ENCODE results near the gene SLC6A16.
A peak's percentile ranks its signal among the peaks of the same experiment; 100 is the strongest.
"Not testable (repeated sequence)": the region's sequence is repeated elsewhere in the genome, so short reads cannot be mapped to it uniquely, and the experiment has no call there.

SLC6A16 gene

GRCh38 chr19:49328741-49329140 lies 3.8 kb upstream of the SLC6A16 start:
- no peak for DNase-seq

DNA sequence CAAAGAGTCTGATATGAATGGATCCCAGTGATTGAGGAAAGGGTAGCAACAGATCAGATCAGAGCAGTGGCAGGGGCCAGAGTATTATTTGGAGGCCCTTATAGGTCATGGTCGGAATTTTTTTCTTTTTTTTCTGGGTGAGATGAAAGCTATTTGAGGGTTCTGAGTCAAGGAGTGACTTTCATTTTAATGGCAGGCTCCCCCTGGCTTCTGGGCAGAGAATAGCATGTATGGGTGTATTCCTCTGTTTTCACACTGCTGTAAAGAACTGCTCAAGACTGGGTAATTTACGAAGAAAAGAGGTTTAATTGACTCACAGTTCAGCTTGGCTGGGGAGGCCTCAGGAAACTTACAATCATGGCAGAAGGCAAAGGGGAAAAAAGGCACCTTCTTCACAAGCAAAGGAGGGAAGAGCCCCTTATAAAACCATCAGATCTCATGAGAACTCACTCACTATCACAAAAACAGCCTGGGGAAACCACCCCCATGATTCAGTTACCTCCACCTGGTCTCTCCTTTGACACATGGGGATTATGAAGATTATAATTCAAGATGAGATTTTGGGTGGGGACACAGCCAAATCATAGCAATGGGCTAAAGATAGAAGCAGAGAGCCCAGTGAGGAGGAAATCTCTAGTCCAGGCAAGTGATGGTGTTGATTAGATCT lies 3.0 kb upstream of the SLC6A16 start:
- peak; percentile 60 for DNase-seq

DNA sequence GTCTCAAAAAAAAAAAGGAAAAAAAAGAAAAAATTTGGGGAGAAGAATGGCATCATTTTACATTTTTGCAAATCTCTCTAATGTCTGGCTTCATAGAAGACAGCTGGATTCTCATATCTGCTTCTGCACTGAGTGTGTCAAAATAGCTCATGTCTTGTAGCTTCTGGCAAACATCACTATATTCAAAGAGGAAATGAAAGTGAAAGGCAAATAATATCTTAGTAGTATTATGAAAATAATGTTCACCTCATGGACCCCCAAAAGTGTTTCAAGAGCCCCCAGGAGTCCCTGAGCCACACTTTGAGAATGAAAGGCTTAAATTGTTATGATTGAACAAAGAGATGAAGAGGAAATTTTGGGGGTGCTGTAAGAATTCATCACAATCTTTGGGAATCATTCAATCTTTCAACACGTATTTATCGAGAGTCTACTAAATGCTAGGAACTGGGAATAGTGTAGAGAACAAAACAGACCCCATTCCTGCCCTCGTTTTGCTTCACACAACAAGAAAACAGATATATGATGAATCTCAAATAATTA lies 1.2 kb upstream of the SLC6A16 start:
- DNase-seq, result no peak

GRCh38 chr19:49325756-49326155 lies 765 bp upstream of the SLC6A16 start:
- DNase-seq, result not testable (repeated sequence)

DNA sequence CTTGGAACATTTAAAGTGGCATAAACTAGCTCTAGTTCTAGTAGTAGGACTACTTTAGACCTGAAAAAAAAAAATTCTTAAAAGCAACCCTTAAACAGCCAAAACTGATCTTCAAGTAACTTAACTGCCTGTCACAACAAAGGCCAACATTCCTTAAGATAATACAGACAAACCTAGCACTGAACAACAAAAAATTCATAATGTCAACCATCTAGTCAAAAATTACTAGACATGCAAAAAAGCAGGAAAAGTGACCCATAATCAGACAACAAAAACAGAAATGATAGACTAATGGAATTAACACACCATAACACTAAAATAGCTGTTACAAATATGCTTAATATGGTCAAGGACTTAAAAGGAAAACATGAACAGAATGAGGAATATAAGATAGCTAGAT lies 6.7 kb downstream of the SLC6A16 start:
- DNase-seq, result no peak

- DNase-seq, result no peak
These were observed 8.7 kb downstream of the SLC6A16 start for GRCh38 chr19:49316284-49316683.

DNA sequence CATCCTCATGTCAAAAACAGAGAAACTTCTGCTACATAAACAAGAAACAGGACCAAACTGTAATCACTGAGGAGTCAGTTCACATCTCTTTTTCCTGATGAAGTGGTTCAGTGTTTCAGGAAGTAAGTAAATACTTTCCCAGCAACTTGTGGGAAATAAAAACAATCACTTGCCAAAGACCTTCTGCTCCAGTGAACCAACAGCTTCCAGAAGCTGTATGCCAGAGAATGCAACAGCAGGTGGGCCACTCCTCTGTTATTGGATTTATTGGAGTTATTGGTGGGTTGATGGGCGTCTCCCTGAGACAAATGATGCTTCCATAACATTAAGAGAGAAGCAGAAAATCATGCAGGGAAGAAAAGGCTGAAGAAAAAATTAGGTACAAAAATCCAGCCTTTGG lies 9.9 kb downstream of the SLC6A16 start:
- DNase-seq, result no peak

GRCh38 chr19:49309087-49309486 lies 15.9 kb downstream of the SLC6A16 start:
- no peak for DNase-seq

DNA sequence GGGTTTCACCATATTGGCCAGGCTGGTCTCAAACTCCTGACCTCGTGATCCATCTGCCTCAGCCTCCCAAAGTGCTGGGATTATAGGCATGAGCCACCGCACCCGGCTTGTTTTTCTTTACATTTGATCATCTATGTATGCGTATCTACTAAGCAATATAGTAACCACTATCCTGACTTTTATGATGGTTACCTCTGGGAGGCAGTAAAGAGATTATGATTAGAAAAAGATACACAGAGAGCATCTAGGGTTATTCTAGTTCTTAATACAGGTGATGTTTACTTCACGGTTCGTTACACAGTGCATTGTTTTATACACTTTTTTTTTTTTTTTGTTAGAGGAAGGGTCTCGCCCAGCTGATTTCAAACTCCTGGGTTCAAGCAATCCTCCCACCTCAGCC lies 18.3 kb downstream of the SLC6A16 start:
- DNase-seq, result not testable (repeated sequence)

DNA sequence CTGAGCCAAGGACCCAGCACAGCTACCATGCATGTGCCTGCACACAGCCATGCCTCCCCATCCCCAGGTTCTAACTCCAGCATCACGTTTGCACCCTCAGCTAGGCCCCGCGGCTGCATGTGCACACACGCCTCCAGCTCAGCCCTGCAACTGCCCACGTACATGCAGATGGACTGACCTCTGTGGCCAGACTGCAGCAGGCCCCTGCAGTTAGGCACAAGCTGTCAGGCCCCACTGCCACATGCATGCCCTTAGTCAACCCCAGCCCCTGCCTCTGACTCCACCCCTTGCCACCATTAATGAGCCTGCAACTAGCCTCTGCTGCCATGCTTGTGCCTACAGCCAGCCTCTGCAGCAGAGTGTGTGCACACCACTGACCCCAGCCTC lies 23.1 kb downstream of the SLC6A16 start:
- DNase-seq, result no peak

DNA sequence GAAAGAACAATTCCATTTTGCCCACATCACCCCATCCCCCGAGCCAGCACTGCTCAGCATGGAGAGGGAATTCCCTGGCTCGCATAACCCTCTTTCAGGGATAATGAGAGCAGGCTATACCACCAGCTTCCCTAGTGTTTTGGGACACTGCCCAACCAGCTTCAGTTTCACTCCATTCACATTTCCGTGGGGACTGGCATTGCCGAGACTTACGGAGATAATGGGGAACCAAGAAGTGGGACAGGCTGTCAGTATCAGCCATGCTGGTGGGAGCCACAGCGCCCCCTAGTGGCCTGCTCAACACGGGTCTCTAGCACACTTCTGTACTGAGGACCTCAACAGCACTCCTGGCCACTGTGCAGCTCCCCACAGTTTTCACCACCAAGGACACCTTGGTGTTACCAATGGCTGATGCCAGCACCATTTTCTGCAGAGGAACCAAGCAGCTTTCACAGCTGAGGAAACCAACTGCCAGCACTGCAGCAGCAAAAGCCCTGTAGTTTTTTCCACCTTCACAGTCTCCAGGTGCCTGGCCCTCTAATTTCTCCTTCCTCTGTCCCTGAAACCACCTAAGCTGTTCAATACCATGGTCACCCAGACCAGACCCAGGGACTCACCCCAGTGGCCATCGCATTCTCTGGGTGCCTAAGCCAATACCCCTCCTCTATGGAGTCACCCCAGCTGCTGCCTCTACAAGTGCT lies 23.7 kb downstream of the SLC6A16 start:
- peak; percentile 77 for DNase-seq

- not testable (repeated sequence) for DNase-seq
These were observed 26.3 kb downstream of the SLC6A16 start for GRCh38 chr19:49298653-49299052.

- DNase-seq, result no peak
These were observed 27.6 kb downstream of the SLC6A16 start for GRCh38 chr19:49297403-49297802.

DNA sequence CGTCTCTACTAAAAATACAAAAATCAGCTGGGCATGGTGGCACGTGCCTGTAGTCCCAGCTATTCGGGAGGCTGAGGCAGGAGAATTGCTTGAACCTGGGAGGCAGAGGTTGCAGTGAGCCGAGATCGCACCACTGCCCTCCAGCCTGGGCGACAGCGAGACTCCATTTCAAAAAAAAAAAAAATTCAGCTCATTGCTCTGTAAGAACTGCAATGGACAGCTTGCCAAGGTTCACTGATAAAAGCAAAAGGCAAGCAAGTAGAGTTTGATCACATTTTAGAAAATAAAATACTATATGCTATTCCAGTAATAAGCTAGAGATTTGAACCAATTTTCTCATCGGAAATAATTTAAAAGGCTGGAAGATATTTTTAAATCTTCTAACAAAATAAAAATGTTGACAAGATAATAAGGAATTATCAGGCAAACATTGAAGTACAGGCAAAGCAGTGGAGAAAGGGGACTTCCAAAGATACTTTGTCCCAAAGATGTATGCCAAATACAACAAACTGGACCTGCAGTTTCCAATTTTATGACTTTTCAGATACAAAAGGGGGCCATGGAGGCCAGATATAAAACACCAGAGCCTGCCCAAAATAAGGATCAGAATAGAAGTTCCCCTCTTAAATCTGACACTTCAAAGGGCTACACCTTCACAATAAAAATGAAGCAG lies 29.6 kb downstream of the SLC6A16 start:
- DNase-seq, result no peak

- DNase-seq, result no peak
These were observed 30.6 kb downstream of the SLC6A16 start for GRCh38 chr19:49294401-49294800.

DNA sequence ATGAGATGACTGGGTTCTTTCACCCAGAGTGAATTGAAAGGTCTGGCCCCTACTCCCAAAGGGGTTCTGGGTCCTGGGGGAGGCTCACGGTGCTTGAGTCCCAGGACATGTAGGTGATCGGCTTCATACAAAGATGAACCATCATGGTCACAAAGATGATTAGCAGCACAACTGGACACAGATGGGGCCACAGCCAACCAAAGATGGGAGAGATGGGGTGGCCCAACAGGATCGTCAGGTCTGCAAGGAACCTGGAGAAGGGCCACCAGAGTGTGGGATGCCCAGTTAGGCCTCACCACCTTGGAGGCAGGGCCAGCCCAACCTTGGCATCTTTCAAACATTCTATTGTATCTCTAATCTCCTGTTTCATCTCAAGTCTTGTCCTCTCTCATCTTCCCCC lies 34.5 kb downstream of the SLC6A16 start:
- DNase-seq, result no peak

GRCh38 chr19:49289286-49289685 lies 35.7 kb downstream of the SLC6A16 start:
- not testable (repeated sequence) for DNase-seq

- not testable (repeated sequence) for DNase-seq
These were observed 36.8 kb downstream of the SLC6A16 start for GRCh38 chr19:49288205-49288604.

- no peak for DNase-seq
These were observed 37.7 kb downstream of the SLC6A16 start for GRCh38 chr19:49287141-49287770.

DNA sequence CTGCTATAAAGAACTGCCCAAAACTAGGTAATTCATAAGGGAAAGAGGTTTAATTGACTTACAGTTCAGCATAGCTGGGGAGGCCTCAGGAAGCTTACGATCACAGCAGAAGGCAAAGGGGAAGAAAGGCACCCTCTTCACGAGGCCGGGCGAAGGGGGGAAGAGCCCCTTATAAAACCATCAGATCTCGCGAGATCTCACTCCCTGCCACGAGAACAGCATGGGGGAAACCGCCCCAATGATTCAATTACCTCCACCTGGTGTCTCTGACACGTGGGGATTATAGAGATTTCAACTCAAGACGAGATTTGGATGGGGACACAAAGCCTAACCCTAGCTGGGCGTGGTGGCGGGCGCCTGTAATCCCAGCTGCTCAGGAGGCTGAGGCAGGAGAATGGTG lies 42.8 kb downstream of the SLC6A16 start:
- DNase-seq, result no peak

DNA sequence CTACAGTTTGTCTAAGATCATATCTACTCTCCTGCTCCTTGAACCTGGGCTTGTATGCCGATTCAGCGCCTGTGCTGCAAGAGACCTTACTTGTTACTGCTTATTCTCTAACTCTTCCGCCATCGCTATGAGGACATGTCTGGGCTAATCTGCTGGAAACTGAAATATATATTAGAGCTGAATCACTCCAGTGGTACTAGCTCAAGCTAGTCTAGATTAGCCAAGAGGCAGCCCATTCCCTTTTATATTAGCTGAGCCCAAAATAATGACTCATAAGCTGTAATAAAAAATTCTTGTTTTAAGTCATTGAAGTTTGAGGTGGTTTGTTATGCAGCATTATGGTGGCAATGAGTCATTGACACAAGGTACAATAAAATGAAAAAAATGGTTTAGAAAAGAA lies 52.8 kb downstream of the SLC6A16 start:
- DNase-seq, result no peak

- no peak for DNase-seq
These were observed 53.8 kb downstream of the SLC6A16 start for GRCh38 chr19:49271080-49271753.

DNA sequence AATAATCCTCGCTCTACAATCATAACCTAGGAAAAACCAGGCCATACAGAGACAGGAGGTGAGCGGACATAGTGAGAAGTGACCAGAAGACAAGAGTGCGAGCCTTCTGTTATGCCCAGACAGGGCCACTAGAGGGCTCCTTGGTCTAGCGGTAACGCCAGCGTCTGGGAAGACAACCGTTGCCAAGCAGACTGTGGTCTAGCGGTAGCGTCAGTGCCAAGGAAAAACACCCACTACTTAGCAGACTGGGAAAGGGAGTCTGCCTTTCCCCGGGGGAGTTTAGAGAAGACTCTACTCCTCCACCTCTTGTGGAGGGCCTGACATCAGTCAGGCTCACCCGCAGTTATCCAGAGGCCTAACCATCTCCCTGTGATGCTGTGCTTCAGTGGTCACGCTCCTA lies 58.6 kb downstream of the SLC6A16 start:
- DNase-seq, result peak; percentile 47
